ENCODE results near the gene MAPT.
A peak's percentile ranks its signal among the peaks of the same experiment; 100 is the strongest.

MAPT gene

GRCh38 chr17:46037722-46038255, 143.4 kb downstream of the MAPT start:
- DNase-seq = no peak

DNA sequence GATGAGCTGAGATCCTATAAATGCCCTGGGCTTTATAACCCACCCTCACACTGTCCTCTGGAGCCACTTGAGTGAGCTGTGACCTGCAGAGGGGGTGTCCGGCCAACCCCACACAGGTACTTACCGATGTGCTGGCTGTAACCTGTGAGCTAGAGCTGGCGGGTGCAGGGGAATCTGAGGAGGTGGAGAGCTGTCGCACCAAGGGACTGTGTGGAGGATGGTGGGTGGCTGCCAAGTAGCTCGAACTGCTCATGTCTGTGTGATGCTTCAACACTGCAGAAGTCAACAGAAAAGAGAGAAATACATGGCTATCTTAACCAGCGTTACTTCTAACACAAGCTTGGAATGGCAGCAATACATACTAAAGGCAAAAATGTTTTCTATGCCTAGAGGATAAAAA, 144.1 kb downstream of the MAPT start:
- no peak for DNase-seq

DNA sequence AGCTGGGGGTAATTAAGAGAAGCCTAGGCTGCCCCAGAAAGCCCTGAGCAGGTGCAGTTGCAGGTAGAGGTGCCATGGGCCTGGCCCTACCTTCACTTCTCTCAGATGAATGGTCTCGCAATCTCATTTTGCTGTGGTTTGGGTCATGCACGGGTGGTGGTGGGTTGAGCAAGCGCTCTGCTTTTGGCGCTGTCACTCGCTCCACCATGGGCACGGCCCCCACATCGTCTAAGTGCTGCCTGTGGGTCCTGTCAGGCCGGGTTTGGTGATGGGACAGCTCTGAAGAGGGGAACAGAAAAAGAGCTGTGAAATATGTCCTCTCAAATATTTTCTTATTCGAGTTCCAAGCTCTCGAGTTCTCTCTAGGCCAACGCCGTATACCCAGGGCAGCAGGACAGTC, 144.6 kb downstream of the MAPT start:
- DNase-seq = no peak

- DNase-seq = peak; percentile 37
Observed at GRCh38 chr17:46039592-46040186, 145.3 kb downstream of the MAPT start.

GRCh38 chr17:46042246-46042645, 147.9 kb downstream of the MAPT start:
- DNase-seq = no peak

DNA sequence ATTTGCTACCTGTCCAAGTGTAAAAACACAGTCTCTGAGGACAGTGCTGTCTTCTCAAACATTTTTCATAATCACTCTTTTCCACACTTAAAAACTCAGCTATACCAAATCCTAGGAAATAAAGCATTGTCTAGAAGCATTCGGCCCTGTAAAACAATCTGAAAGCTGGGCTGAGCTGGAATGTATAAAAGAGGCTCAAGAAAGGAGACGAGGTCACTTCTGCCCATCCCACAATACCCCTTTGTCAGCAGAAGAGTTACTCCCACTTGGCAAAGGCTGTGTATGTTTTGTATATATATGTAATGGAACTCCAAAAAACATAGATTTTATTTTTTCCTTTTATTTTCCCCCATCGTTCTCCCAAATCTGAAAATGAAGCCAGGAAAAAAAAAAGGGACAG, 148.6 kb downstream of the MAPT start:
- no peak for DNase-seq

DNA sequence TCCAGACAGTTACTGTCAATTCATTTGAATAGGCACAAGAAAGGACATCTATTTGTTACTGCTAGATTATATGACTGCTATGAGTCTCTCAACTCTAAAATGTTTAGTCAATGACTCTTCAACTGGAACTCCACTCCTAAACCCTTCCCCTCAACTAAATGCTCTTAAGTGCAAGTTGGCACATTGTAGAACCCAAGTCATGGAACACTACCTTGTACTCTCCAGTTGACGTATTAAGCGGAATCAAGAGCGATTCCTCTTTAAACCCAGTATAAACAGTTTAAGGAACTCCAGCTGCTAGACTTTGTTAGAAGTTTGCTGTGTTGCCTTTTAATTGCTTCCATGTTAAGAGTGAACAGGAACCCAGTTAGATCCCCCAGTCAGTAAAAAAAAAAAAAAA, 149.3 kb downstream of the MAPT start:
- DNase-seq = peak; percentile 62

- peak; percentile 78 for DNase-seq
Observed at GRCh38 chr17:46044286-46044928, 150.1 kb downstream of the MAPT start.

- no peak for DNase-seq
Observed at GRCh38 chr17:46044989-46045388, 150.6 kb downstream of the MAPT start.

- DNase-seq = no peak
Observed at GRCh38 chr17:46045639-46046038, 151.3 kb downstream of the MAPT start.

GRCh38 chr17:46046957-46047356, 152.6 kb downstream of the MAPT start:
- no peak for DNase-seq

DNA sequence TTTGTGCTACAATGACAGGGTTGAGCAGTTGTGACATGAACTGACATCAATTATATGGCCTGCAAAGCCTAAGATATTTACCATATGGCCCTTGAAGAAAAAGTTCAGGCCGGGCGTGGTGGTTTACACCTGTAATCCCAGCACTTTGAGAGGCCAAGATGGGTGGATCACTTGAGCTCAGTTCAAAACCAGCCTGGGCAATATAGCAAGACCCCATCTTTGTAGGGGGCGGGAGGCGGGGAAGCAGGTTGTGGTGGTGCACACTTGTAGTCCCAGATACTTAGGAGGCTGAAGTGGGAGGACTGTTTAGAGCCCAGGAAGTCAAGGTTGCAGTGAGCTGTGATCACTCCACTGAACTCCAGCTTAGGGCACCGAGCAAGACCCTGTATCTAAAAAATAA, 153.0 kb downstream of the MAPT start:
- DNase-seq = no peak

DNA sequence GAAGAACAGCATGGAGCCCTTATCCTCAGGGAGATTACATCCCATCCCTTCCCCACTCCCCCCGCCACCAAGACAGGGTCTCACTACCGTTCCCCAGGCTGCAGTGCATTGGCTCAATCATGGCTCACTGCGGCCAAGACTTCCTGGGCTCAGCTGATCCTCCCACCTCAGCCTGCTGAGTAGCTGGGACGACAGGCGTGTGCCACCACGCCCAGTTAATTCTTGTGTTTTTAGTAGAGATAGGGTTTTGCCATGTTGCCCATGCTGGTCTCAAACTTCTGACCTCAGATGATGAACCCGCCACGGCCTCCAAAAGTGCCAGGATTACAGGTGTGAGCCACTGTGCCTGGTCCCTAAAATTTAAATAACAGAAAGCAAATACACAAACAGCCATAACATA, 153.5 kb downstream of the MAPT start:
- no peak for DNase-seq

DNA sequence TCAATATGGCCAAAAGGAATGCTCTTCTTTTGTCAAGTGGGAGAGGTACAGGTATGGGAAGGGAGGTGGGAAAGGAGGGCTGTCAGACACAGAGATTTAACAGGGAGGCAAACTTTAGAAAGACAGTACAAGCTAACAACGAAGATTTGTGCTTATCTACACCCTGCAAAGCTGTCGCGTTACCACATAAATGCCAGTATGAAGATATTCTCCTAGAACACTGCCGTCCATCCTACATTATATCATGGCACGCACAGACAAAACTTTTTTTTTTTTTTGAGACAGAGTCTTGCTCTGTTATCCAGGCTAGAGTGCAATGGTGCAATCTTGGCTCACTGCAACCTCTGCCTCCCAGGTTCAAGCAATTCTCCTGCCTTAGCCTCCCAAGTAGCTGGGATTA, 155.3 kb downstream of the MAPT start:
- DNase-seq = no peak

GRCh38 chr17:46053911-46054534, 159.7 kb downstream of the MAPT start:
- no peak for DNase-seq

GRCh38 chr17:46056800-46057304, 162.5 kb downstream of the MAPT start:
- DNase-seq = no peak

DNA sequence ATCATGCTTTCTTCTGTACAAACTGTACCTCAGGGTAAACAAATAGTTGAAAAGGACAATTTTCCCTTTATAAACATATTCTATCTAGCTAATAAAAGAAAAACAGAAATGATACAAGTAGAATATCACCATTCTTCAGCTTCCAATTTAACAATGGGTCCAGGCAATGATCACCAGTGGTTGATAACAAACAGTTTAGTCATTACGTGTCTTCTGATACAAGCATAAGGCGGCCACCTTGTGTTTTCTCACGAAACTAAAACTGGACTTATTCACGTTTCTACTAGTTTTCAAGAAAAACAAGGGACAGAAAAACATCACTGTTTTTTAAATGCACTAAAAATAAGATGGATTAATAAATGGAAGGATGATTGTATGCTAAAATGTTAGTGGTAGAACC, 163.0 kb downstream of the MAPT start:
- no peak for DNase-seq

DNA sequence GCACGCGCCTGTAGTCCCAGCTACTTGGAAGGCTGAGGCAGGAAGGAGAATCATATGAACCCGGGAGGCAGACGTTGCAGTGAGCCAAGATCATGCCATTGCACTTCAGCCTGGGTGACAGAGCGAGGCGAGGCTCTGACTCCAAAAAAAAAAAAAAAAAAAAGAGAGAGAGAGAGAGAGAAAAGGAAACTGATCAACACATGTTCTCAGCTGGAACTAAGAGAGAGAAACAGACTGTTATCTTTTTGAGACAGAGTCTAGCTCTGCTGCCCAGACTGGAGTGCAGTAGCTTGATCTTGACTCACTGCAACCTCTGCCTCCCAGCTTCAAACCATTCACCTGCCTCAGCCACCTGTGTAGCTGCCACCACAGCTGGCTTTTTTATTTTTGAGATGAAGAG, 165.1 kb downstream of the MAPT start:
- no peak for DNase-seq

GRCh38 chr17:46060461-46060860, 166.1 kb downstream of the MAPT start:
- no peak for DNase-seq

- DNase-seq = peak; percentile 26
Observed at GRCh38 chr17:46061435-46061834, 167.1 kb downstream of the MAPT start.

GRCh38 chr17:46063241-46063640, 168.9 kb downstream of the MAPT start:
- no peak for DNase-seq

DNA sequence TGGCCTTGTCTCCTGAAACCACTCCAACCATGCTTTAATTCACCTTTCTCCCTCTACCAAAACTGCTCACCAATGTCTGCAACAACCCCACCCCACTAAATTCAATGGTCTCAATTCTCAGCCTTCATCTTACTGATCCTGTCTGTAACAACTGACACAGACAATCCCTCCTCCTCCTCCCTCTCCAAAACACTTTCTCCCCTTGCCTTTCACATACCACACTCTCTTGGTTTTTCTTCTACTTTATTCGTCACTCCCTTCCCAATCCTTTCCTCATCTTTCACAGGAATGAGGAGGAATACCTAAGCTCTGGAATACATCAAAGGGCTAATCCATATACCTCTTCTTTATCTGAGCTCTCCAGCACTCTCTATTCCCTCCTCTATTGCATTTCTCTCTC, 170.1 kb downstream of the MAPT start:
- DNase-seq = no peak

DNA sequence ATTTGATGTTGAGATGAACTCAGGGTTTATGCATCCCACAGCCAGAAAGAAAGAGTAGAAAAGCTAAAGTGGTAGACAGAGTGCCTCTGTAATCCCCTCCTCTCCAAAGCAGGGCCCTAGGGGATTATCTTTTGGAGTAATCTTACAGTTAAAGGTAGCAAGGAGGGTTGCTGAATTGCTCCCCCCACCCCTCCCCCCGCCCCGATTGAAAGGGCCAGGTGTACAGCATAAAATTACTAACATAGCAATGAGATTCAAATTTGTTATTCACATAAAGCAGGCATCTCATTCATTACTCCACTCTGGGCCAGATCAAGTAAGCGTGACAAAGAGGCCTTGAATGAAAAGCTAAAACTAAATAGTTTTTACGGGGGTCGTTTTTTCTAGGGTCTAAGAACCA, 177.4 kb downstream of the MAPT start:
- peak; percentile 77 for DNase-seq

DNA sequence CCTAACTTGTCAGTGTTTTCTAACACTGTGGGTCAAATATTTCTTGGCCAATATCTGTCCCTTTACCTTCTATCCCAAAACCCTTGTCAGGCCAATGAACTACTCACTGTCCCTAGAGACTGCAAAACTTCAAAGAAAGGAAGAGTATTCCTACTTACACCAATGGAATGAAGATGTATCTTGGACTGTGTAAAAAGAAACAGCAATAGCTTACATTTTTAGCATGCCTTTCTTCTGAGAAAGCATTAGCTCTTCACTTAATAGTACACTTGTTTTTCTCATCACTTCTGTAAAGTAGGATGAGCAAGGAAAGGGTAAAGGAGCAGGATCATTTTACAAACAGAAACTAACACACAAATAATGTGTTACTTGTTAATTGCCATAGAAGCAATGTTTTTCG, 178.6 kb downstream of the MAPT start:
- no peak for DNase-seq
